HG03095 (cell line): ENCODE results near the gene DNAJC11.
"Not testable (repeated sequence)": the region's sequence is repeated elsewhere in the genome, so short reads cannot be mapped to it uniquely, and the experiment has no call there.

ENCODE experiments used
- ATAC-seq: cut with Tn5 transposase; IDR thresholded peaks from one replicate; pipeline ENCODE4 v1.9.1; 2021; ENCODE audit warnings: moderate library complexity; ENCODE audit not compliant: unreplicated experiment

DNAJC11 gene

DNA sequence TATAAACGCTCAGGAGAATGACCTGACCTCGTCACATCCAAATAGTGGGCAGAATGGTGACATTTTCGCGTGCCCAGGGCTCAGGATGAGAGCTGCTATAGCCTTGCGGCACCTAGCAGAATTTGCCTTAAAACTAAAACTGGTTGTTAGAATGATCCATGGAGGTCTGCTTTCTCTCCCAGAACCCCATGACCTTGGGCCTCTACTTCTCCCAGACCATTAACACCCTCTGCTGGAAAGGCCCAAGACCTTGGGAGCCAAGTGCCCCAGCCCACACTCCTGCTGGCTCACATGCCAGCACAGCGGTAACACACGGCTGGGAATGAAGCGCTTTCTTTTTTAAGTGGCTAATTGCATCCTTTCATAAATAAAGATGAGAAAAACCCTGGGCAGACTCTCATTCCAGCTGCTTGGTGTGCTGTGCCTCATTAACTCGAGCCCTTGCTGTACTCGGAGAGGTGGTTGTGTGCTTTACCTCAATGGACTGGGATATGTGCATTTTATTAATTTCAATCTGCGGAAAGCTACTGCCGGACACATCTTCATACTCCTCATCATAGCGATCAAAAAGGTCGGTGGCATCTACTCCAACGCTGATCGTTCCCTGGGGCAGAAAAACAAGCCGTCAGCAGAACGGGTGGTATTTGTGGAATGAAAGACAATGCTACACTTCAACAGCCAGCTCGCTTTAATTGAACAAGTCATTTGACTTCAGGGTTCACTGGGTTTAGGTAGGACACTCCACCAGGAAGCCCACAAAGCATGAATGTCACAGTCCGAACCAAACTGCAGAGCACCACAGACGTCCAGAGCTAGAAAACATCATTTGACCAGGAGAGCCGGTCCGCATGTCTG is 48.0 kb downstream of the DNAJC11 start:
- no peak for ATAC-seq

DNA sequence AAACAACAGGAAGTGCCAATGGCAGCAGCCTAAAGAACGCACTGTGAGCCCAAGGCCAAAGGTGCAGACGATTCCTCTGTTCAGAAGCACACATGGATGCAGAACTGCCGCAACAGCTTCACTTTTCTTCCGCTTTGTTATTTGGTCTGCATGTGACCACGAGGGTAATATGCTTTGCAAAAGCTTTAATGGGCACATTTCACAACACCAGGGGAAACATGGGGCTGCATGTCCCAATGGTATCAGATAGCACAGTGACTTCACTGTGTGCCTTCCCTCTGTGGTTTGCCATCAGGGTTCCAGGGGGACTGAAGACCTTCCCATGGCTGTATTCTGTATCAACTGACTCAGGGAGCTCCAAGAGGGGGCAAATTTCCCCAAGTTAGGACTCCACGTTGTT is 48.6 kb downstream of the DNAJC11 start:
- no peak for ATAC-seq

DNA sequence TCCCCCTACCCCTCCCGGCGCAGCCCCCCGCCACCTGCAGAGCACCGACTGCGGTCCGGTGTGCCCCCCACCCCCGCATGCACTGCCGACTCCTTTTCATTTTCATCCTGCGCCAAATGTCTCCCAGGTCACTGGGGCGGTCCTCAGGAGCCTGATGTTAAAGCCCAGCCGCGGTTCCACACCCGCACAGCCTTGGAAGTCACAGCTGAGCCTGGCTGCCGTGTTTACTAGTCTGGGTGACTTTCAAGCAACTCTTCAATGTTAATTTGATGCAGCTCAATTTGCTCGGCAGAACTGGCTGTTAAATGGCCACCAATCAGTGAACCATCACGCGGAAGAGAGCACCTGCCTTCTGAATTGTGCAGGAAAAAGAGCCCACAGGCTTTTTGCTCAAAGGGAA is 49.7 kb downstream of the DNAJC11 start:
- ATAC-seq: no peak

DNA sequence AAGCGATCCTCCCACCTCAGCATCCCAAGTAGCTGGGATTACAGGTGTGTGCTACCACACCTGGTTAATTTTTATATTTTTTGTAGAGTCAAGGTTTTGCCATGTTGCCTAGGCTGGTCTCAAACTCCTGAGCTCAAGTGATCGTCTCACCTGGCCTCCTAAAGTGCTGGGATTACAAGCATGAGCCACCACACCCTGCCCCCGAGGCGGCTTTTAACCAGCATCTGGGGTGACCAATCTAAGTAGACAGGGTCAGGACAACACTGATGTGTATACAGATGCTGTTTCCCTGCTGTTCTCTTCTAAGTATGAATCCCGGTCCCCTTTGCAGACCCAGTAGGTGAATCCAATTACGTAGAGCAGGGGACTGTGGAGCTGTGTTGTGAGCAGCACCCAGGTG is 53.1 kb downstream of the DNAJC11 start:
- no peak for ATAC-seq

DNA sequence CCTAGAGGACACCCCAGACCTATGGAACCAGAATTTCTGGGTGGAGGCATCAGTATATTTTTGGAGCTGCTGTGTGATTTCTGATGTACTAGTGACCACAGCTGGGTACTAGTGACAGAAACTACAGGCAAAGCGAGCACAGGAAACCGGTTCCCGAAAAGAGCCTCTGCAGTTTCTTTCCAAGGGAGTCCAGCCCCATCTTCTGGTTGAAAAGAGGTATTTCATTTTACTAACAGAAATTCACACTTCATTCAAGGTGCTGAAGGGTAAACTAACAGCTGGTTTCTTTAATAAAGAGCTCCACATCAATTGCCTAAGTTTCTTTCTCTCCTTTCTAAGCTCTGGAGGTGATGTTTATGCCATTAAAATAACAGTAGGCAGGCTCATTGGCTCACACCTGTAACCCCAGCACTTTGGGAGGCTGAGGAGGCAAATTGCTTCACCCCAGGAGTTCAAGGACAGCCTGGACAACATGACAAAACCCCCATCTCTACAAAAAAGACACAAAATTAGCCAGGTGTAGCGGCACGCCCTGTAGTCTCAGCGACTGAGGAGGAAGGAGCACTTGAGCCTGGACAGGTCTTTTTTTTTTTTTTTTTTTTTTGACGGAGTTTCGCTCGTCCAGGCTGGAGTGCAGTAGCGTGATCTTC is 55.0 kb downstream of the DNAJC11 start:
- ATAC-seq: no peak

DNA sequence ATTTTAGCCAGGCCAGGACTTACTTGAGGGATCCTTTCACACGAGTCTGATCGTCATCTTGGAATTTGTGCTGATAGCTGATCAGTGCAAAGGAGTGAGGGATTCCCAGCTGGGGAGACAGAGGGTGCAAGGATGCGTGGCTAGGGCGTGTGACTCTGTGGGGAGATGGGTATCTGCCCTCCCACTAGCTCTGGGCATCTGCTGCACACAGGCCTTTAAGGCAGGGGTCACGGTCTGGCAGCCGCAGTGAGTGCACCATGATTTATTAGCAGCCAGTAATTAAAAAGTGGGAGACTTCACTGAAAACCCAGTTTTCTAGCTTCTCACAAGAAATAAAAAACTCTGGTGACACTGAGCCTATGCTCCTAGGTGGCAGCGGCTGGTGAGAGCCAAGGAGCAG is 56.6 kb downstream of the DNAJC11 start:
- ATAC-seq: no peak

DNA sequence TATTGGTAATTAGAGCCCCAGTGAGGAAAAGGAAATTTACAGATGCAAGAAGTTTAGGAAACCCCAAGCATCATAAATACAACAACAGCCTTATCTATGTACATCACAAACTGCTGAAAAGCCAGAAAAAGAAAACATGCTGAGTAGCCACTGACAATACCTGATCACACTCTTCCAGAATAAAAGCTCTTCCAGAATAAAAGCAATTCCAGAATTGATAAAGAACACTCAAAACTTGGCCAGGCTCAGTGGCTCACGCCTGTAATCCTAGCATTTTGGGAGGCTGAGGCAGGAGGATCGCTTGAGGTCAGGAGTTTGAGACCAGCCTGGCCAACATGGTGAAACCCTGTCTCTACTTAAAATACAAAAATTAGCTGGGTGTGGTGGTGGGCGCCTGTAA is 60.7 kb downstream of the DNAJC11 start:
- not testable (repeated sequence) for ATAC-seq

DNA sequence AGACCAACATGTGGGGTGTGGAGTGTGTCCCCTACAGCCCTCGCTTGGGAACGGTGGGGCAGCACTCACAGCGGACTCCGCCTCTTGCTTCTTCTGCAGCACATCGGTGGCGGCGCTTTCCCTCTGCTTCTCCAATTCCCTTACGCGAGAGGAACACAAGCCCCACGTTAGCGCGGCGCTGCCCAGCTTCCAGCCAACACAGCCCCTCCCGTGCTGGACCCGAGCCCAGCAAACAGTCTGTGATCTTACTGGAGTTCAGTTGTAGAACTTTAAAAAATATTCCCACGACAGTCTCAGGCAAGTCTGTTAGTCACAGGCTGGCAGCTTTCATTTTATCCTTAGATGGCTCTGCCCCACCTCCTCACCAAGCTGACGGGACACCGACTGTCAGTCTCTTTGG is 63.4 kb downstream of the DNAJC11 start:
- no peak for ATAC-seq

DNA sequence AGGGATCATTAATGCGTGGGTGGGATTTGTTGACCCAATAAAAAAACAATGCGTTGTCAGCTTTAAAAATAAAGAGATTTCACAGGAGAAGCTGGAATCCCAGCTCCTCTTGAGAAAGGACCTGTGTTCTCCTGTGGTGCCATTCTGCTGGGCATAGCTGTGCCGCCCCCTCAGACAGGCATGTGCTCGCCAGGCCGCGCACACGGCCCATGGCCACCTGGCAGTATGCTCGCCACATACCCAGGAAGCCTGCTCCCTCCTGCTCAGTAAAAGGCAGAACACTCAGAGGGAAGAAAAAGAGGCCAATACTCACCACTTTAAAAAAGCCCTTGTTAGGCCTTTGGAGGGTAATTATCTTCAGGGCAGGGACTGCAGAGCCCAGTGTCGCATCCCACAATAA is 63.8 kb downstream of the DNAJC11 start:
- ATAC-seq: no peak

DNA sequence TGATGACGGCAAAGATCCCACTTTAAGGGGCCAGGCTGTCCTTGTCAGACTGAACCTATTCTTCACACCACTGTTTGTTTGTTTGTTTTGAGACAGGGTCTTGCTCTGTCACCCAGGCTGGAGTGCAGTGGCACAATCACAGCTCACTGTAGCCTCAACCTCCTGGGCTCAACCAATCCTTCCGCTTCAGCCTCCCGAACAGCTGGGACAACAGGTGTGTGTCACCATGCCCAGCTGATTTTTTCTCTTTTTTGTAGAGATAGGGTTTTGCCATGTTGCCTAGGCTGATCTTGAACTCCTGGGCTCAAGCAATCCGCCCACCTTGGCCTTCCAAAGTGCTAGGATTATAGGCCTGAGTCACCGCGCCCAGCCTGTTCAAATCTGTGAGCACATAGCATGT is 64.8 kb downstream of the DNAJC11 start:
- ATAC-seq: not testable (repeated sequence)

DNA sequence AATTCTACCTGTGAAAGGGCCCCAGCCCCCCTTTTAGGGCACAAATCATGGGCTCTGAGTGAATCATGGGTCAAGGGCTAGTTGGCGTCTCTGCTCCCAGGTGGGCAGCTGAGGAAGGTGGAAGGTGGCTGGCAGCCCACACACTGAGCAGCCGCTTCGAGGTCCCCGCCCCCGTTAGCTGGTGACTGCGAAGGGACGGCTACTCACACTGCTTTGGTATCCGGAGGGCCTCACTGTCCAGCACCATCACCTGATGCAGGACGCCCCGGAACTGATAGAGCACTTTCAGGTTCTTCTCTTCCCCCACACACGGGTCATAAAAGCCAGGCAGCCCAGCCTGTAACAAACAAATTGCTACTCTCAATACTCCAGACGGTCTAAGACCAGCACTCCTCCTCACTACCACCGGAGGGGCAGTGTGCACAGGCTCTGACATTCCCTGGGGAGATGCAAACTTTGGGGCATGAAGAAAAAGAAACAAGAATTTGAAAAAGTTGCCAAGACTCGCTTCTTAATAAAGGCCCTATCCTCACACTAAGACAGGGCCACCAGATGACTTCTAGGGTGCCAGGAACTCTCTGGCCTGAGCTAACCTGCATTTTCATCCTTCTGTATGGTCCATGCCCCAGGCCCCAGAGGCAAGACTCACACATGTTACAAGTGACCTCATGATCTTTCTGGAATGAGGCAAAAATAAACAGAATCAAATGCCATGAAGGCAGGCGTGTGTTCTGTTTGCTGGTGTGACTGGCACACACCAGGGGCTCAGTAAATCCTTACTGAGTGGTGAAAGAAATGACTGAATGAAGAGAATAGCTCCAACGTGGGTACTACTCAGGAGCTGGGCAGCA is 65.5 kb downstream of the DNAJC11 start:
- ATAC-seq: no peak

DNA sequence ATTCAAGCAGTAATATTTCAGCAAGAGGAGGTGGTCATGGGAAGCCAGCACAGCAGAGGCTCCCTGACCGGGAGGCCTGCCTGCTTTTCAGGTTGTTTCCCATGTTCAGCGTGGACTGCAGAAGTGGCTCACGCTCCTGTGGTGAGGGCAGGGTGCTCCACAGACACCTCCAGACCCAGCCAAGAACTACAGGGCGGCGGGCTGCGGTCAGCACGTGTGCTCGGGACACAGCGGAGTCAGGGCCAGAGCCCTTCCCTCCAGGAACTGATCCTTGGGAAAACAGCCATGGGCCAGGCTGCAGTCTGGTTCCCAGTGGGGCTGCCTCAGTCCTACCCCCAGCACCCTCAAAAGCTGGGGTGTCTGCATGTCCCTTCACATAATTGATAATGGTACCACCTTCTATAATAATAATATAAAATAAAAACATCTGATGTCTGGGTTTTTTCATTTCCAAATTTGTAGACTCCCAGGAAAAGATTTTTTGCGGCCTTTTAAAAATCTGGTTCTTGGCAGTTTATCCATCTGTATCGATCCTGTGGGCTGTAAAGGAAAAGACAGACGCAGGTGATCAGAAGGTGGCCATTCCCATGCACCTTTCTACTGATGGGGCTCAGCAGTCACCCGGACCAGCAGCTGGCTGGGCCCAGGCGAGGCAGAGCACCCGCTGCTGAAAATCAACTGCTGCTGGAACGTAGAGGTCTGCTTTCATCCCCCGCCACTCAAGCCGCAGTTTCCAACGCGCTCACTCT is 66.3 kb downstream of the DNAJC11 start:
- ATAC-seq: no peak

DNA sequence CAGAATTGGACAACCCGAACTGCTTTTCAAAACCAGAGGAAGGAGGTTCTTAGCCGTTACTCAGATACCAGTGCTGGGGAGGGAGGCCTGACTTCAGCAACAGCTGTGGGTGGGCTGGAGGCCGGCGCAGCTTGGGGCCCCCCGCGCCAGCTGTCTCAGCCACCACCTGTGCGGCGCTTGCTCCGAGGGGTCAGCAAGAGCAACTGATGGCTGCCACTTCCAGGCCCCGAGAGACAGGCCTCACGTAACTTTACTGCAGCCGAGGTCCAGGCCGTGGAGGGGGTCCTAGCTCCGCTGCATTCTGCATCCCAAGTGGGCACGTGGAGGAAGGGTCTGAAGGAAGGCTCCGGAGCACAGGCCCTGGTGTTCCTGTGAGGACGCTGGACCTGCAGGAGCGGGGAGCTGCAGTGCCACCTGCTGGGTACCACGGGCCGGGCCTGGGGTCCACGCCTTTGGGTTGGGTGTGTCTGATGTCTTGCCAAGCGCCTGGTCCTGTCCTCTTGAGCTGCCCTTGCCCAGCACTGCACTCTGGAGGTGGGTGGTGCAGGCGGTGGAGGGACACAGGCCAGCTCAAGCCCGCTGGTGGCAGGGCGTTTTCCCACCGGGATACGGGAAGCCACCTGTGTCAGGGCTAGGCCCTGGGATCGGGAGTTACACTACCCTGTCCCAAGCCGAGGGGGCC is 67.1 kb downstream of the DNAJC11 start:
- no peak for ATAC-seq

DNA sequence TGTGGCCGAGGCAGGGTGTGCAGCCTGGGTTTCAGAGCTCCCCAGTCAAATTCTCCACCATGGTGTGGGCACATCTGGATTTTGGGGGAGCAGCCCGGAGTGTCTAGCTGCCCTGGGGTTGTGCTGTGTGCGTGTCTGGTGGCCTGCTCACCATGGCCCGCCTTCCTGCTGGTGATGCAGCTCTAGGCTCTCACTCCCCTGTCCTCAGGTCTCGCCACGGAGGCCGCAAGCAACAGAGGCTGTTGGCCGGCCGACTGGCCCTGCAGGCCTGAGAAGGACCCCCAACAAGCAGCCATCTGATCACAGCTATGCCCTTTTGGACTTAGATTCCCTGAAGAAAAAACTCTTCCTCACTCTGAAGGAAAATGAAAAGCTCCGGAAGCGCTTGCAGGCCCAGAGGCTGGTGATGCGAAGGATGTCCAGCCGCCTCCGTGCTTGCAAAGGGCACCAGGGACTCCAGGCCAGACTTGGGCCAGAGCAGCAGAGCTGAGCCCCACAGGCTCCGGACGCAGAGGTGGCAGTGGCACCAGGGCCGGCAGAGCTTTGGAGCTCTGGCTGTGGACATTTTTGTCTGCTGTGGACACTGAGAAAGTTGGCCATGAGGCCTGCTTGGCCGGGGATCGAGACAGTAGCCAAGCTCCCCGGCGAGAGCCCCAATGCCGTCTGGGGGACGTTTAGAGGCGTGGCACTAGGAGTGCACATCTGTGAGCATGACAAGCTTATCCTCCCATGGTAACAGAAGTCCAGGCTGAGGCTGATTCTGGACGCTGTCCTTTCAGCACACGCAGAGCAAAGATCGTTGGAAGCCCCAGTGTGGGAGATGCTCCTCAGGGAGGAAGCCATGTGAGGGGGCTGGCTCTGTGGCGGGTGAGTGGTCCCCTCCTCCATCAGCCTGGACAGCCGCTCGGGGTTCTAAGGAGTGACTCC is 68.8 kb downstream of the DNAJC11 start:
- ATAC-seq: no peak

DNA sequence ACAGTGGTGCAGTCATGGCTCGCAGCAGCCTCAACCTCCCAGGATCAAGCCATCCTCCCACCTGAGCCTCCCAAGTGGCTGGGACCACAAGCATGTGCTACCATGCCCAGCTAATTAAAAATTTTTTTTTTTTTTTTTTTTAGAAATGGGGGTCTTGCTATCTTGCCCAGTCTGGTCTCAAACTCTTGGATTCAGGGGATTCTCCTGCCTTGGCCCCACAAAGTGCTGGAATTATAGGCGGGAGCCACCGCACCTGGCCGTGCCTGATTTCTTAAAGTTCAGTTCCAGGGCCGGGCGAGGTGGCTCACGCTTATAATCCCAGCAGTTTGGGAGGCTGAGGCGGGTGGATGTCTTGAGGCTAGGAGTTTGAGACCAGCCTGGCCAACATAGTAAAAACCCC is 70.6 kb downstream of the DNAJC11 start:
- ATAC-seq: no peak

DNA sequence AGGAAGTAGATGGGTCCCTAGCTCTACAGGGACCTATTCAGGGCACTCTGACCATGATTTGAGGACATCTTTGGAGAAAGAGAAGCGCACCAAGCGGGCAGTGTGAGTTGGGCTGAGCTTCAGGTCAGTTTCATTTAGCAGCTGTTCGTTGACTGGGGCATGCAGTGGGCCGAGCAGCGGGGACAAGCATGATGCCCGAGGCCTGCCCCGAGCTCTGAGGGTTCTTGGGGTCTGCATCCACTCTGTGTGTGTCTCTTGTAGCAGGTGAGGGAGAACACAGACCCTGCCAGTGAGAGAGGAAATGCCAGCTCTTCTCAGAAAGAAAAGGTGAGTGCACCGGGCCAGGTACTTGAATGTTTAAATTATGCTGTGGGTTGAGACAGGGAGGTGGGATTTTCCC is 71.6 kb downstream of the DNAJC11 start:
- no peak for ATAC-seq

DNA sequence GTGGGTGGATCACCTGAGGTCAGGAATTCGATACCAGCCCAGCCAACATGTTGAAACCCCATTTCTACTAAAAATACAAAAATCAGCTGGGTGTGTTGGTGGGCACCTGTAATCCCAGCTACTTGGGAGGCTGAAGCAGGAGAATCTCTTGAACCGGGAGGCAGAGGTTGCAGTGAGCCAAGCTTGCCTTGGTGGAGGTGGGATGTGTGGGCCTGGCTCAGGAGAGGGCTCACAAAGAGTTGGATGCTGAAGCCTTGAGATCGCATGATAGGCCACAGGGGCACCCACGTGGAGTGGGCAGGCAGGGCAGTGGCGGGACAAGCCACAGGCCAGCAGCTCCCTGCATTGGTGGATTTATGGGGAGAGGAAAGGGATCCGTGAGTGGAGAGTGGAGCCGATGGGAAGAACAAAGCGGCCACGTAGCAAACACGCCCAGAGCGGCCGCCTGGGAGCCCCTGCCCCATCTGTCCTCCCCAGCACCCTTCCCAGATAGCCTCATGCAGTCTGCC is 72.6 kb downstream of the DNAJC11 start:
- no peak for ATAC-seq

DNA sequence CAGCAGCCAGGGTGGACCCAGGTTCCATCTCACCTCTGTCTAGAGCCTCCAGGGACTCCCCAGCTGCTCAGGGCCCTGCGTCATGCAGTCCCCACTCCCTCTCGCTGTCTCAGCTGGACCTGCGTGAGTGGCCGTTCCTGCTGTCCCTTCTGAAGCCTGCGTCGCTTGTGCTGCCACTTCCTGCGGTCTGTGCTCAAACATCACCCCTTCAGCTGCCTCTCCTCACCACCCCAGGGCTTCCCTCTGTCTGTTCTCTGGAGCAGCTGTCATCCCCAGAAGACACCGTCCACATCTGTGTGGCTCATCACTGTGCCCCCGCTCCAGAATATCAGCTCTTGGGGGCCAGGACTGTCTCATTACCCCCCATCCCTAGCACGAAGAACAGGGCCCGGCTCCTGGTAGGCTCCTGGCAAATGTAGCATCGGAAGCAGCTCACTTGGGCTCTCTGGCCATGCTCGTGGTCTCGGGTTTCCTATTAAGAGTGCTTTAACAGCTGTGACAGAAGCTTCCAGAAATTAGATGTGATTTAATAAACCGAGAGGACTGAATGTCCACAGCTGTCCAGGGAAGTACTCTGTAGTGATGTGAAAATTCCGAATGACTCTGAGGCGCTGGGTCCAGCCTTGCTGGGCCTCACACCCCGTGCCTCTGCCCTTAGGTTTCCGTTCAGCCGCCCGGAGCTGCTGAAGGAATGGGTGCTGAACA is 73.6 kb downstream of the DNAJC11 start:
- no peak for ATAC-seq
